ENCODE results near the gene FRMD8.
A peak's percentile ranks its signal among the peaks of the same experiment; 100 is the strongest.
"Not testable (repeated sequence)": the region's sequence is repeated elsewhere in the genome, so short reads cannot be mapped to it uniquely, and the experiment has no call there.

The FRMD8 gene

DNA sequence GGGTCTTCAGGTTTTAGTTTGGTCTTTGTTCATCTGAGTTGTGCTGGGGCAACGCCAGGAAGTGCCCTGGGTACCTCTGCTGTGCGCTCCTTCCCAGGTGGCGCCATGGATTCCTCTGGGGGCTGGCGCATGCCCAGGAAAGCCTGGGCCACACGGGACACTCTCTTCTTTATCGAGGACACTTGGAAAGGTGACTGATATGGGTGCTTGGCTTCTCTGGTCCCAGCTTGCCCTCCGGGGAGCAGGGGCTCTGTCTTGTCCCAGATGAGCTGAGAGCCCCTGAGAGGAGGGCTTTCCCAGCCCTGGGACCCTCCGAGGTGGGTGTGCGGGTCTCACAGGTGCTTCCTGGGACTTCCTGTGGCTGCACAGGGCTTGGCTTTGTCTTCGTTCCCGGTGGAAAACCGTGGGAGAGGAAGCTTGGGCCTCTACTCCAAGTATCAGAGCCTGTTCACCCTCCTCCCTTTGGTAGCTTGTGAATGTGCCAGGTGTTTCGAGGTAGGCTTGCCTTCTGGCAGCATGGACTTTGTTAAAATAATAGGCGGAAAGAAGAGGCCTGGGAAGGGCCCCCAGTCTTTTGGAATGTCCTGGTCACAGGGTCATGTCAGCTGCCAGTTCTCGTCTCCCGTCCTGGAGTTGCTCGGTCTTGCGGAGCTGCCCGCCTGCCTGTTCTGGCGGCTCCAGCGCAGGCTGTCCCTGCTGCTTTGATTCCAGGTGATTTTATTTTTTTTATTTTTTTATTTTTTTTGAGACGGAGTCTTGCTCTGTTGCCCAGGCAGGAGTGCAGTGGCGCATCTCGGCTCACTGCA, 26.0 kb downstream of the FRMD8 start:
- Histone ChIP-seq H3K27ac (ENCODE audit: low read depth, low read length) (peak overlapping the region; percentile 10), H3K9me3 (ENCODE audit: control insufficient read depth in 1 of 2, low read length in 2 of 2) (no peaks in the 10 kb centered on the region), H3K36me3 (ENCODE audit: control insufficient read depth in 1 of 2, insufficient read depth in 2 of 2, low read length in 2 of 2) (peaks cover 10 to 45% of the 10 kb centered on the region in 2 donors), H3K4me3 (ENCODE audit: low read depth in 1 of 2, low read length in 2 of 2) (no peak overlapping the region), H3K9ac (ENCODE audit: low read depth in 1 of 2, low read length in 2 of 2) (no peak overlapping the region), H3K27me3 (ENCODE audit: control insufficient read depth in 1 of 2, insufficient read depth in 2 of 2, low read length in 2 of 2) (no peaks in the 10 kb centered on the region), H3K4me1 (ENCODE audit: control insufficient read depth in 1 of 2, insufficient read depth in 2 of 2, low read length in 2 of 2) (peaks cover 18 to 25% of the 10 kb centered on the region in 2 donors)

DNA sequence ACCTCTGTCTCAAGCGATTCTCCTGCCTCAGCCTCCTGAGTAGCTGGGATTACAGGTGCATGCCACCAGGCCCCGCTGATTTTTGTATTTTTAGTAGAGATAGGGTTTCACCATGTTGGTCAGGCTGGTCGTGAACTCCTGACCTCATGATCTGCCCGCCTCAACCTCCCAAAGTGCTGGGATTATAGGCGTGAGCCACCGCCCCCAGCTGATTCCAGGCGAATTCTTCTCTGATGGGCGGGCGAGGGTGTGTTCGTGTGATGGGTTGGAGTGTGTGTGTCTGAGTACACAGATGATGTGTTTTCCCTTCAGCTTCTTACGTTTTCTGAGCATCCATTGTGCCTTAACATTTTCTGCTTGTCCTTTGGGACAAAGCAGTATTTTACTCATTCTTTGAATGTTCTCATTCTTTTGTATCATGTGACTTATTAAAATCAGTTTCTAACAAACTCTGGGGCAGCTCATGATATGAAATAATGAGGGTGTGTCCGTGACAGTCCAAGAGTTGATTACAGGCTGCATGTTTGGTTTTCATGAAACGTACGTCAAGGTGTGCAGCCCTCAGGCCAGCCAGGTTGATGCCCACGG, 26.7 kb downstream of the FRMD8 start:
- Histone ChIP-seq H3K36me3 (ENCODE audit: control insufficient read depth in 1 of 2, insufficient read depth in 2 of 2, low read length in 2 of 2) (peaks cover 10 to 45% of the 10 kb centered on the region in 2 donors), H3K4me1 (ENCODE audit: control insufficient read depth in 1 of 2, insufficient read depth in 2 of 2, low read length in 2 of 2) (peaks cover 25 to 32% of the 10 kb centered on the region in 2 donors)
- not testable (repeated sequence) for H3K9ac ChIP-seq (ENCODE audit: low read depth in 1 of 2, low read length in 2 of 2); H3K27ac ChIP-seq (ENCODE audit: low read depth, low read length); H3K4me3 ChIP-seq (ENCODE audit: low read depth in 1 of 2, low read length in 2 of 2); H3K9me3 ChIP-seq (ENCODE audit: control insufficient read depth in 1 of 2, low read length in 2 of 2); H3K27me3 ChIP-seq (ENCODE audit: control insufficient read depth in 1 of 2, insufficient read depth in 2 of 2, low read length in 2 of 2)

DNA sequence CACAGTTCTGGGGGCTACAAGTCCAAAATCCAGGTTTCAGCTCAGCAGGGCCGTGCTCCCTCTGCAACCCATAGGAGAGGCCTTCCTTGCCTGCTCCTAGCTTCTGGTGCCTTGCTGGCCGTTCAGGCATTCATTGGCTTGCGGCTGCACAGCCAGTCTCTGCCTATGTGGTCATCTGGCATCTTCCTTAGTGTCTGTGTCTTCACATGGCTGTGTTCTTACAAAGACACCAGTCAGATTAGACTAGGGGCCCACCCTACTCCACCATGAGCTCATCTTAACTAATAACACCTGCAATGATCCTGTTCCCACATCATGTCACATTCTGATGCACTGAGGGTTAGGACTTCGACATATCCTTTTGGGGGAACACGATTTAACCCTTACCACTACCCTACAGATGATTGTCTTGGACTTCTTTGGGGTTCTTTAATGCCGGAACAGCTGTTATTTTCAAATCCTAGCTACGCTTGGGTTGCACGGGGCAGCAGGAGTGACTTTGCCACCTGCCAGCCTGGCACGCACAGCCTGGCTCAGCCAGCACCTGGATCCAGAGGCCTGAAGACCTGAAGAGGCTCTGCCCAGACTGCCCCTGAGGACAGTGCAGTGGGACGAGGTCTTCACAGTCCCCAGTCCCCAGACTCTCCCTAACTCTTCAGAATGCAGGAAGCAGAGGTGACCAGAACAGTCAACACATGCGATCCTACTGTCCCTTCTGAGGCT, 28.5 kb downstream of the FRMD8 start:
- Histone ChIP-seq H3K4me1 (ENCODE audit: control insufficient read depth in 1 of 2, insufficient read depth in 2 of 2, low read length in 2 of 2) (peaks cover 42 to 48% of the 10 kb centered on the region in 2 donors), H3K36me3 (ENCODE audit: control insufficient read depth in 1 of 2, insufficient read depth in 2 of 2, low read length in 2 of 2) (peaks cover 4 to 30% of the 10 kb centered on the region in 2 donors), H3K27me3 (ENCODE audit: control insufficient read depth in 1 of 2, insufficient read depth in 2 of 2, low read length in 2 of 2) (no peaks in the 10 kb centered on the region), H3K4me3 (ENCODE audit: low read depth in 1 of 2, low read length in 2 of 2) (no peak overlapping the region), H3K9ac (ENCODE audit: low read depth in 1 of 2, low read length in 2 of 2) (no peak overlapping the region), H3K9me3 (ENCODE audit: control insufficient read depth in 1 of 2, low read length in 2 of 2) (no peaks in the 10 kb centered on the region), H3K27ac (ENCODE audit: low read depth, low read length) (no peak overlapping the region)

- Histone ChIP-seq H3K27me3 (ENCODE audit: control insufficient read depth in 1 of 2, insufficient read depth in 2 of 2, low read length in 2 of 2) (no peaks in the 10 kb centered on the region), H3K4me1 (ENCODE audit: control insufficient read depth in 1 of 2, insufficient read depth in 2 of 2, low read length in 2 of 2) (peaks cover 50 to 56% of the 10 kb centered on the region in 2 donors), H3K36me3 (ENCODE audit: control insufficient read depth in 1 of 2, insufficient read depth in 2 of 2, low read length in 2 of 2) (peaks cover 4 to 26% of the 10 kb centered on the region in 2 donors), H3K9ac (ENCODE audit: low read depth in 1 of 2, low read length in 2 of 2) (peak overlapping the region; percentile 97 to 100), H3K9me3 (ENCODE audit: control insufficient read depth in 1 of 2, low read length in 2 of 2) (no peaks in the 10 kb centered on the region), H3K27ac (ENCODE audit: low read depth, low read length) (no peak overlapping the region), H3K4me3 (ENCODE audit: low read depth in 1 of 2, low read length in 2 of 2) (peak overlapping the region; percentile 41 to 65)
These were observed 29.3 kb downstream of the FRMD8 start for GRCh38 chr11:65415499-65416340.

DNA sequence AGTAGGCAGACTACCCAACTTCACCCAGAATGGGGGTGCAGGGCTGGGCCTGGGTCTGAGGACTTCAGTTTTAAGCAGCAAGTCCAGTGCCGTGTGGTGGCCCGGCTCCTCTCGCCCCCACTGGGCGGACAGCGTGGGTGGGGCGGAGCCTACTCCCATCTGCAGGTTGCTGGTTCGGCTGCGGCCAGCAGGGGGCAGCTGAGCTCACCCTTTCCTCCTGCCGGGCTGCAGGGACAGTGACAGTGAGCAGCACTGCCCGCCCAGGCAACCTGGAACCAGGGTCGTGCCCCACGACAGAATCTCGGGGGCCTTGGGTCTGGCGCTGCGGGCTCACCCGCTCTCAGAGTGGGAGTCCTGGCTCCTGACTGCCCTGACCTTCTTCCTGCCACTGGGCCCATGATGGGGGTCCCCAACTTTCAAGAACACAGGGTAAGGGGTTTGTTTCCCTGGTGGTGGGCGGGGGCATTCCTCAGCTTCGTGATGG, 29.9 kb downstream of the FRMD8 start:
- H3K9ac ChIP-seq (ENCODE audit: low read depth in 1 of 2, low read length in 2 of 2) = peak overlapping the region; percentile 97 to 100
- H3K27me3 ChIP-seq (ENCODE audit: control insufficient read depth in 1 of 2, insufficient read depth in 2 of 2, low read length in 2 of 2) = no peaks in the 10 kb centered on the region
- H3K36me3 ChIP-seq (ENCODE audit: control insufficient read depth in 1 of 2, insufficient read depth in 2 of 2, low read length in 2 of 2) = peaks cover 3 to 20% of the 10 kb centered on the region in 2 donors
- H3K9me3 ChIP-seq (ENCODE audit: control insufficient read depth in 1 of 2, low read length in 2 of 2) = no peaks in the 10 kb centered on the region
- peak overlapping the region; percentile 41 to 65 for H3K4me3 ChIP-seq (ENCODE audit: low read depth in 1 of 2, low read length in 2 of 2)
- peak overlapping the region; percentile 100 for H3K27ac ChIP-seq (ENCODE audit: low read depth, low read length)
- peaks cover 56 to 62% of the 10 kb centered on the region in 2 donors for H3K4me1 ChIP-seq (ENCODE audit: control insufficient read depth in 1 of 2, insufficient read depth in 2 of 2, low read length in 2 of 2)

DNA sequence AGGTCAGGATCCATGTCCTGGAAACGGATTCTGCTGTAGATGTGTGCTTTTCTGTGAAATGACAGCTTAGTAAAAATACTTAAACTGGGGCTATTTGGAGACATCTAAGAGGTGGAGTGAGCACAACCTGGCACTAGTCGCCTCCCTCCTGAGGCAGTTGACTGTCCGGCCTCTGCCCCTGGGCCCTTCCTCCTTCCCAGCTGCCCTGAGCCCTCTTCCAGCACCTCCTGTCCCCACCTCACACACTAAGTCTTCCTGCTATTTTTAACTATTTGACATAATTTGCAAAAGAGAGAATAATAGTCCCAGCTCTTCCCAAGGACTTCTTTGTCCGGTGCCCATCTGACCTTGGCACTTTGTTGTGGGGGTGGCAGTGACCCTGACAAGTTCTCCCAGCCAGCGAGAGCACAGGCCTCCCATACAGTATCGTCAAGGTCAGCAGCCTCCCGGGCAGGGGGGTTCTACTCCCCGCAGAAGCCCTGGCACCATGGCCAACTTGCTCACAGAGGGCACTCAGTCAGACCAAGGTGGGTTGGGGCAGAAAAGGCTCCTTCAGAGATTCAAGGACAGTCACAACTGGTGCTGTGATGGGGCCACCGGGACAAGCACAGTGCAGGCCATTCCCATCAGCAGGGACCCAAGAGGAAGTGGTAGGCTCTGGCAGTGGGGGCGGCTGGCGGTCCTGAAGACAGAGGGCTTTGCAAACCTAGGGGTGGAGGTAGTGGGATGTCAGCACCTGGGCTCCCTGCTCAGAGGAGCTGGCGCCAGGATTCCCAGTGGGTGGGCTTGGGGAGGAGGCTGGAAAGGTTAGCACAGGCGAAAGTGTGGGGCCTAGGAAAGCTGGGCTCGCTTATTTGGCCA, 30.6 kb downstream of the FRMD8 start:
- Histone ChIP-seq H3K9me3 (ENCODE audit: control insufficient read depth in 1 of 2, low read length in 2 of 2) (no peaks in the 10 kb centered on the region), H3K4me1 (ENCODE audit: control insufficient read depth in 1 of 2, insufficient read depth in 2 of 2, low read length in 2 of 2) (peaks cover 58 to 68% of the 10 kb centered on the region in 2 donors), H3K36me3 (ENCODE audit: control insufficient read depth in 1 of 2, insufficient read depth in 2 of 2, low read length in 2 of 2) (peaks cover 0 to 13% of the 10 kb centered on the region in 2 donors), H3K27me3 (ENCODE audit: control insufficient read depth in 1 of 2, insufficient read depth in 2 of 2, low read length in 2 of 2) (no peaks in the 10 kb centered on the region), H3K4me3 (ENCODE audit: low read depth in 1 of 2, low read length in 2 of 2) (peak overlapping the region; percentile 41 to 65), H3K9ac (ENCODE audit: low read depth in 1 of 2, low read length in 2 of 2) (peak overlapping the region; percentile 97 to 100), H3K27ac (ENCODE audit: low read depth, low read length) (peak overlapping the region; percentile 100)

GRCh38 chr11:65417702-65418430, 31.4 kb downstream of the FRMD8 start:
- Histone ChIP-seq H3K9ac (ENCODE audit: low read depth in 1 of 2, low read length in 2 of 2) (peak overlapping the region; percentile 97 to 100), H3K4me1 (ENCODE audit: control insufficient read depth in 1 of 2, insufficient read depth in 2 of 2, low read length in 2 of 2) (peaks cover 58 to 68% of the 10 kb centered on the region in 2 donors)

GRCh38 chr11:65418431-65418680, 31.9 kb downstream of the FRMD8 start:
- H3K4me1 ChIP-seq (ENCODE audit: control insufficient read depth in 1 of 2, insufficient read depth in 2 of 2, low read length in 2 of 2) = peaks cover 58 to 68% of the 10 kb centered on the region in 2 donors
- peak overlapping the region; percentile 55 to 57 for H3K4me3 ChIP-seq (ENCODE audit: low read depth in 1 of 2, low read length in 2 of 2)
- peak overlapping the region; percentile 97 to 100 for H3K9ac ChIP-seq (ENCODE audit: low read depth in 1 of 2, low read length in 2 of 2)
- H3K36me3 ChIP-seq (ENCODE audit: control insufficient read depth in 1 of 2, insufficient read depth in 2 of 2, low read length in 2 of 2) = peaks cover 5 to 7% of the 10 kb centered on the region in 2 donors
- H3K27me3 ChIP-seq (ENCODE audit: control insufficient read depth in 1 of 2, insufficient read depth in 2 of 2, low read length in 2 of 2) = no peaks in the 10 kb centered on the region
- peak overlapping the region; percentile 100 for H3K27ac ChIP-seq (ENCODE audit: low read depth, low read length)
- no peaks in the 10 kb centered on the region for H3K9me3 ChIP-seq (ENCODE audit: control insufficient read depth in 1 of 2, low read length in 2 of 2)

More at GRCh38 chr11:65417702-65418430, 31.4 kb downstream of the FRMD8 start:
- Histone ChIP-seq H3K9me3 (ENCODE audit: control insufficient read depth in 1 of 2, low read length in 2 of 2) (no peaks in the 10 kb centered on the region), H3K36me3 (ENCODE audit: control insufficient read depth in 1 of 2, insufficient read depth in 2 of 2, low read length in 2 of 2) (peaks cover 0 to 7% of the 10 kb centered on the region in 2 donors), H3K27me3 (ENCODE audit: control insufficient read depth in 1 of 2, insufficient read depth in 2 of 2, low read length in 2 of 2) (no peaks in the 10 kb centered on the region), H3K27ac (ENCODE audit: low read depth, low read length) (peak overlapping the region; percentile 100), H3K4me3 (ENCODE audit: low read depth in 1 of 2, low read length in 2 of 2) (peak overlapping the region; percentile 55 to 65)
